ENCODE data around the gene PRSS56. TPM values are rescaled to one million over a fixed set of nuclear protein-coding genes. Genes with fewer than 3 reads are reported as not detected.

Gene PRSS56
- total RNA-seq, 1 donor from 2014 or later = not detected

- Histone ChIP-seq H3K27ac (no peak overlapping the region), H3K36me3 (no peaks in the 10 kb centered on the region), H3F3A (ENCODE audit: low read depth) (peaks cover 15% of the 10 kb centered on the region), H3K27me3 (peaks cover 72% of the 10 kb centered on the region), H3K4me1 (peaks cover 21% of the 10 kb centered on the region), H2AFZ (replicated peaks) (peak overlapping the region; percentile 61), H4K20me1 (ENCODE audit: low read depth) (peaks cover 30% of the 10 kb centered on the region), H3K9ac (no peak overlapping the region), H3K9me3 (ENCODE audit: low read depth) (no peaks in the 10 kb centered on the region), H3K79me2 (ENCODE audit: low read depth) (no peaks in the 10 kb centered on the region), H3K4me2 (peak overlapping the region; percentile 87), H3K4me3 (peak overlapping the region; percentile 49)
- Mint-ChIP-seq H3K4me1 (peaks cover 58% of the 10 kb centered on the region), H3K36me3 (no peaks in the 10 kb centered on the region), H3K4me3 (peak overlapping the region; percentile 85), H3K27ac (no peak overlapping the region), H3K27me3 (ENCODE audit: insufficient read depth, low read depth) (peaks cover 38% of the 10 kb centered on the region), H3K9me3 (peaks cover 3% of the 10 kb centered on the region)
- peak; percentile 84 for DNase-seq (ENCODE audit: low spot score)
- peak; percentile 82 for TF ChIP-seq EZH2 (IDR thresholded peaks at IDR 0.05)
- TF ChIP-seq CTCF (IDR thresholded peaks at IDR 0.05) = no peak
These were observed 17.0 kb upstream of the PRSS56 start for GRCh38 chr2:232502911-232503808.

- Mint-ChIP-seq H3K9me3 (no peaks in the 10 kb centered on the region), H3K36me3 (no peaks in the 10 kb centered on the region), H3K27ac (no peak overlapping the region), H3K4me3 (peak overlapping the region; percentile 79), H3K27me3 (ENCODE audit: insufficient read depth, low read depth) (peaks cover 38% of the 10 kb centered on the region), H3K4me1 (peaks cover 60% of the 10 kb centered on the region)
- peaks cover 21% of the 10 kb centered on the region for H3K4me1 ChIP-seq
- no peak overlapping the region for H3K9ac ChIP-seq
- DNase-seq (ENCODE audit: low spot score) = no peak
- H3K9me3 ChIP-seq (ENCODE audit: low read depth) = no peaks in the 10 kb centered on the region
- H2AFZ ChIP-seq (replicated peaks) = peak overlapping the region; percentile 61
- TF ChIP-seq CTCF (IDR thresholded peaks at IDR 0.05) (no peak), EZH2 (IDR thresholded peaks at IDR 0.05) (peak; percentile 79)
- H4K20me1 ChIP-seq (ENCODE audit: low read depth) = peaks cover 30% of the 10 kb centered on the region
- H3K4me3 ChIP-seq = peak overlapping the region; percentile 49
- no peaks in the 10 kb centered on the region for H3K79me2 ChIP-seq (ENCODE audit: low read depth)
- H3K4me2 ChIP-seq = peak overlapping the region; percentile 87
- peaks cover 15% of the 10 kb centered on the region for H3F3A ChIP-seq (ENCODE audit: low read depth)
- no peaks in the 10 kb centered on the region for H3K36me3 ChIP-seq
- H3K27ac ChIP-seq = no peak overlapping the region
- H3K27me3 ChIP-seq = peaks cover 72% of the 10 kb centered on the region
These were observed 16.3 kb upstream of the PRSS56 start for GRCh38 chr2:232503809-232504323.

- Mint-ChIP-seq H3K4me1 (peaks cover 59% of the 10 kb centered on the region), H3K4me3 (peak overlapping the region; percentile 79), H3K27me3 (ENCODE audit: insufficient read depth, low read depth) (peaks cover 38% of the 10 kb centered on the region), H3K9me3 (no peaks in the 10 kb centered on the region), H3K27ac (no peak overlapping the region), H3K36me3 (no peaks in the 10 kb centered on the region)
- Histone ChIP-seq H3K36me3 (no peaks in the 10 kb centered on the region), H3K4me3 (no peak overlapping the region), H3K9ac (no peak overlapping the region), H3K4me2 (no peak overlapping the region), H3K9me3 (ENCODE audit: low read depth) (no peaks in the 10 kb centered on the region), H3K27ac (no peak overlapping the region), H2AFZ (replicated peaks) (no peak overlapping the region), H3F3A (ENCODE audit: low read depth) (peaks cover 15% of the 10 kb centered on the region), H4K20me1 (ENCODE audit: low read depth) (peaks cover 30% of the 10 kb centered on the region), H3K27me3 (peaks cover 72% of the 10 kb centered on the region), H3K4me1 (peaks cover 21% of the 10 kb centered on the region), H3K79me2 (ENCODE audit: low read depth) (no peaks in the 10 kb centered on the region)
- DNase-seq (ENCODE audit: low spot score) = no peak
- TF ChIP-seq EZH2phosphoT487 (IDR thresholded peaks at IDR 0.05) (no peak), EZH2 (IDR thresholded peaks at IDR 0.05) (no peak), CTCF (IDR thresholded peaks at IDR 0.05) (no peak)
These were observed 15.8 kb upstream of the PRSS56 start for GRCh38 chr2:232504438-232504837.
